K562 (cell line): ENCODE data around the gene PRKAR2B. TPM values are rescaled to one million over a fixed set of nuclear protein-coding genes. Genes with fewer than 3 reads are reported as not detected.

Experiments used
- ATAC-seq: fragments of 200-7000 bp; cut with Tn5 transposase; 3 replicates; pipeline ENCODE4 v1.9.1; 2020; ENCODE audit warnings: moderate library complexity
- BruUV-seq: library from RNA; stranded (reverse); fragments of 400-500 nt; replicated peaks from 2 replicates; lab custom pipeline; 2021; lab: Mats Ljungman, UMichigan
- CTCF ChIA-PET: fragments of 300-600 bp; formaldehyde crosslinking; extraction: SDS; loops from one replicate; lab custom pipeline; 2021; ENCODE audit warnings: low intra/inter-chr PET ratio; lab: Yijun Ruan, JAX
- POLR2A ChIA-PET: fragments of 300-600, 350-650 bp; sonication (Branson Sonifier 250); formaldehyde crosslinking; extraction: SDS; loops from one replicate; lab custom pipeline; 2021; ENCODE audit warnings: antibody characterized with exemption, inconsistent platforms; lab: Yijun Ruan, JAX
- DNase-seq, 4 experiments: peaks; one replicate each; pipeline versions ENCODE4 v3.0.0 to v3.0.0-alpha.2; 2011 to 2018; ENCODE audit warnings: low spot score in 3 of 4, mixed read lengths in 3 of 4; ENCODE audit errors: extremely low read depth in 1 of 4
- FAIRE-seq: peaks from 2 replicates; lab custom pipeline; 2011; peaks lifted over from hg19 to GRCh38; lab: Jason Lieb, UNC
- H2AFZ ChIP-seq: 2 replicates; pipeline ENCODE4 v1.6.0; 2011; ENCODE audit warnings: low read depth, low read length, control low read depth, inconsistent platforms
- H3K27ac ChIP-seq: fragments of 200-600 bp; 3 replicates; pipeline ENCODE4 v1.8.0; 2011; ENCODE audit warnings: low read depth, mild to moderate bottlenecking, control low read depth, inconsistent platforms, low read length, moderate library complexity, mixed read lengths; ENCODE audit errors: extremely low read depth
- H3K27me3 ChIP-seq, 2 experiments: fragments of 300-600 bp in 1 of 2; 2 replicates in 1 of 2; 3 replicates in 1 of 2; pipeline versions ENCODE4 v1.6.0 to v1.8.0; 2011; ENCODE audit warnings: inconsistent platforms in 2 of 2, low read length in 2 of 2, mild to moderate bottlenecking in 1 of 2, mixed read lengths in 1 of 2, moderate library complexity in 1 of 2; ENCODE audit not compliant: control insufficient read depth in 2 of 2, insufficient read depth in 2 of 2
- H3K36me3 ChIP-seq: fragments of 300-600 bp; 3 replicates; pipeline ENCODE4 v1.8.0; 2011; ENCODE audit warnings: mild to moderate bottlenecking, low read length, inconsistent platforms; ENCODE audit not compliant: control insufficient read depth, insufficient read depth
- H3K4me1 ChIP-seq, 2 experiments: fragments of 200-600 bp in 1 of 2; replicated peaks in 1 of 2; 2 replicates in 1 of 2; 3 replicates in 1 of 2; pipeline versions ENCODE4 v1.5.1 to v1.8.0; 2011; ENCODE audit warnings: inconsistent platforms in 2 of 2, low read length in 2 of 2, mild to moderate bottlenecking in 1 of 2, mixed read lengths in 1 of 2, moderate library complexity in 1 of 2; ENCODE audit not compliant: control insufficient read depth in 2 of 2, insufficient read depth in 2 of 2
- H3K4me2 ChIP-seq: 2 replicates; pipeline ENCODE4 v1.6.1; 2011; ENCODE audit warnings: low read length, control low read depth, inconsistent platforms, mixed read lengths; ENCODE audit not compliant: insufficient read depth
- H3K4me3 ChIP-seq: fragments of 200-600 bp; sonication (generic), shearing (Covaris generic); 2 replicates; pipeline ENCODE4 v1.5.1; 2016; ENCODE audit warnings: control low read depth, inconsistent platforms
- H3K79me2 ChIP-seq: fragments of 200-600 bp; 3 replicates; pipeline ENCODE4 v1.8.0; 2011; ENCODE audit warnings: low read length, inconsistent platforms; ENCODE audit not compliant: control insufficient read depth, insufficient read depth
- H3K9ac ChIP-seq, 2 experiments: 2 replicates each; pipeline versions ENCODE4 v1.6.0 to v1.6.1; 2011; ENCODE audit warnings: low read depth in 2 of 2, low read length in 2 of 2, control low read depth in 1 of 2, inconsistent platforms in 1 of 2, mild to moderate bottlenecking in 1 of 2, mixed read lengths in 1 of 2; ENCODE audit not compliant: insufficient read depth in 1 of 2
- H3K9me1 ChIP-seq: one replicate; pipeline ENCODE4 v1.6.0; 2011; ENCODE audit warnings: inconsistent platforms, mild to moderate bottlenecking, low read length, moderate library complexity; ENCODE audit not compliant: control insufficient read depth, insufficient read depth
- H3K9me3 ChIP-seq: replicated peaks from 2 replicates; pipeline ENCODE4 v1.5.1; 2011; ENCODE audit warnings: low read depth, low read length, inconsistent platforms; ENCODE audit not compliant: control insufficient read depth, insufficient read depth
- H4K20me1 ChIP-seq: replicated peaks from 2 replicates; pipeline ENCODE4 v1.6.1; 2011; ENCODE audit warnings: low read length, inconsistent platforms, mixed read lengths; ENCODE audit not compliant: control insufficient read depth, insufficient read depth
- C11orf30 ChIP-seq: fragments of 450-650 bp; IDR thresholded peaks from 2 replicates; pipeline ENCODE4 v1.6.1; 2016; ENCODE audit warnings: low read depth, mild to moderate bottlenecking
- CBX8 ChIP-seq: fragments of 200-600 bp; sonication (generic); IDR thresholded peaks from 2 replicates; pipeline ENCODE4 v1.6.1; 2012; ENCODE audit warnings: borderline replicate concordance, mixed run types, low read depth, mild to moderate bottlenecking, moderate library complexity, mixed read lengths, low read length, control low read depth, inconsistent platforms; ENCODE audit not compliant: poor library complexity, severe bottlenecking; ENCODE audit errors: extremely low read depth
- CHD4 ChIP-seq: fragments of 200-600 bp; sonication (generic); IDR thresholded peaks from 3 replicates; pipeline ENCODE4 v1.6.1; 2012; ENCODE audit warnings: low read depth, mild to moderate bottlenecking, mixed read lengths, low read length, inconsistent platforms; ENCODE audit not compliant: insufficient read depth, insufficient replicate concordance, poor library complexity, severe bottlenecking
- HDAC1 ChIP-seq, 2 experiments: fragments of 450-650 bp; IDR thresholded peaks; 2 replicates each; pipeline ENCODE4 v1.6.1; 2016 to 2017; ENCODE audit warnings: inconsistent platforms in 1 of 2, mild to moderate bottlenecking in 1 of 2, moderate library complexity in 1 of 2
- KDM4B ChIP-seq, 2 experiments: fragments of 450-650 bp in 1 of 2; sonication (generic) in 1 of 2; IDR thresholded peaks; 2 replicates each; pipeline ENCODE4 v1.6.1; 2016 to 2017; ENCODE audit warnings: borderline replicate concordance in 2 of 2, antibody characterized with exemption in 1 of 2, low read depth in 1 of 2, mild to moderate bottlenecking in 1 of 2
- MAFG ChIP-seq: fragments of 450-650 bp; conservative IDR thresholded peaks from 2 replicates; pipeline ENCODE4 v1.6.1; 2016; ENCODE audit warnings: missing genetic modification characterization, missing compliant biosample characterization
- RBM39 ChIP-seq: fragments of 200-400 bp; formaldehyde crosslinking; optimal IDR thresholded peaks from 2 replicates; pipeline ENCODE3; 2018; ENCODE audit warnings: low read depth, low read length
- SAFB2 ChIP-seq: fragments of 200-400 bp; formaldehyde crosslinking; IDR thresholded peaks from 2 replicates; pipeline ENCODE4 v1.6.1; 2018; ENCODE audit warnings: borderline replicate concordance, low read length, low read depth, moderate library complexity; ENCODE audit not compliant: severe bottlenecking
- ZBTB1 ChIP-seq: sonication (generic); formaldehyde crosslinking; IDR thresholded peaks from 2 replicates; pipeline ENCODE4 v1.8.1; 2023; ENCODE audit warnings: missing genetic modification reagents, low read depth, mild to moderate bottlenecking, borderline replicate concordance
- ZNF311 ChIP-seq: fragments of 250-450 bp; sonication (Bioruptor Pico); IDR thresholded peaks from 2 replicates; pipeline ENCODE4 v1.4.0; 2020; ENCODE audit warnings: mild to moderate bottlenecking, moderate library complexity
- ZNF316 ChIP-seq: fragments of 450-650 bp; IDR thresholded peaks from 2 replicates; pipeline ENCODE4 v1.6.1; 2016
- ZNF644 ChIP-seq: fragments of 200-800 bp; sonication (Bioruptor generic); IDR thresholded peaks from 2 replicates; pipeline ENCODE4 v1.6.1; 2016; ENCODE audit warnings: low read depth, missing genetic modification characterization, missing compliant biosample characterization
- ZNF717 ChIP-seq: fragments of 250-450 bp; sonication (Bioruptor Pico); IDR thresholded peaks from 2 replicates; pipeline ENCODE4 v1.5.0; 2021
- WGBS: fragments of 100-300 bp; shearing (Covaris generic); methylation state at CpG from one replicate; pipeline ENCODE4 v1.1.6; 2016; ENCODE audit warnings: low coverage, mixed read lengths; ENCODE audit not compliant: insufficient coverage; ENCODE audit errors: missing lambda C conversion rate; 5-methylcytosine and 5-hydroxymethylcytosine counted together
- in situ Hi-C: fragments of 300-500 bp; cut with MboI; formaldehyde crosslinking; loops from 4 replicates; pipeline ENCODE4 v1.15.0; 2018; ENCODE audit warnings: inconsistent platforms, mixed read lengths
- intact Hi-C: fragments of 100-400 bp; cut with micrococcal nuclease; formaldehyde crosslinking; loops from 2 replicates; pipeline ENCODE4 v1.14.2; 2022
- polyA plus RNA-seq, 8 experiments: library from polyadenylated mRNA; depleted of rRNA in 4 of 8; stranded (reverse) in 5 of 8; unstranded in 3 of 8; fragments of >200 nt; fragmentation: Nextera tagmentation in 2 of 8; fragmentation: Illumina TruSeq in 1 of 8; extraction: Ambion mirVana in 2 of 8; extraction: Trizol in 1 of 8; gene quantifications; 2 replicates each; pipeline versions ENCODE4 v1.2.1 to v1.2.3, GENCODE V29; 2011 to 2014; ENCODE audit warnings: inconsistent platforms in 1 of 8, missing spikeins in 1 of 8
- total RNA-seq, 7 experiments: library from RNA; depleted of rRNA in 6 of 7; stranded (reverse); fragments of >200 nt in 6 of 7; fragmentation: Illumina TruSeq in 2 of 7; extraction: Trizol in 2 of 7; gene quantifications; 2 replicates each; pipeline versions ENCODE4 v1.2.1 to v1.2.3, GENCODE V29; 2011 to 2021; ENCODE audit warnings: low replicate concordance in 1 of 7
- TF ChIP-seq, protein P1 (sequence below): fragments of 250-450 bp; sonication (Bioruptor Pico); IDR thresholded peaks from 2 replicates; pipeline ENCODE4 v1.9.0; 2021; ENCODE audit warnings: mild to moderate bottlenecking, inconsistent platforms
- TF ChIP-seq, protein P2 (sequence below): fragments of 450-650 bp; IDR thresholded peaks from 2 replicates; pipeline ENCODE4 v1.6.1; 2016
- TF ChIP-seq, protein P3 (sequence below): IDR thresholded peaks from 2 replicates; pipeline ENCODE4 v1.6.1; 2011; ENCODE audit warnings: borderline replicate concordance, low read depth, mild to moderate bottlenecking, moderate library complexity, low read length; ENCODE audit not compliant: insufficient read depth, poor library complexity, severe bottlenecking

PRKAR2B gene
- total and polyA plus RNA-seq, 9 of the 15 experiments (the other 6 are each of a cell fraction or from before 2014, with no cell fraction given): 59.0 to 173 (median 129) TPM

DNA sequence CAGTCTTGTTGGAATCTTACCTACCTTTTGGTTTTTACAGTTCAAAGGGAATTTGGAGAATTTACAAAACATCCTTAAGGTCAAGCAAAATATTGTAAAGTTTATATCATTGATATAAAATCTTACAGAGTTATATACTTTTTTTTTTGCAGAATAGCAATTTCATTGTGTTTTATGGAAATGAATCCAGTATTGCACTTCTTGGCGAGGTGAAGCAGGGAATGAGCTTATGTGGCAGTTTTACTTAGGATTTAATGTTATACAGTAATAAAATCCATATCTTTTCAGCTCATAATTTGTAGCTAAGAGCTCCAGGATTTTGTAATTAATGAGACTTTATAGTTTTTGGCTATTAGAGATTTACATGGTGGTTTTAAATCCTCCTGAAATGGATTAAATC is 5.0 kb downstream of the PRKAR2B start:
- intact Hi-C loops: loop anchor here (5.0 to 10.0 kb wide), 4 partner anchors 68 to 257 kb away; partner anchors contain the start of gene PIK3CG
- H3K27me3 ChIP-seq: no peaks in the 10 kb centered on the region
- no peaks in the 10 kb centered on the region for H3K9me1 ChIP-seq
- TF ChIP-seq, protein P1, sequence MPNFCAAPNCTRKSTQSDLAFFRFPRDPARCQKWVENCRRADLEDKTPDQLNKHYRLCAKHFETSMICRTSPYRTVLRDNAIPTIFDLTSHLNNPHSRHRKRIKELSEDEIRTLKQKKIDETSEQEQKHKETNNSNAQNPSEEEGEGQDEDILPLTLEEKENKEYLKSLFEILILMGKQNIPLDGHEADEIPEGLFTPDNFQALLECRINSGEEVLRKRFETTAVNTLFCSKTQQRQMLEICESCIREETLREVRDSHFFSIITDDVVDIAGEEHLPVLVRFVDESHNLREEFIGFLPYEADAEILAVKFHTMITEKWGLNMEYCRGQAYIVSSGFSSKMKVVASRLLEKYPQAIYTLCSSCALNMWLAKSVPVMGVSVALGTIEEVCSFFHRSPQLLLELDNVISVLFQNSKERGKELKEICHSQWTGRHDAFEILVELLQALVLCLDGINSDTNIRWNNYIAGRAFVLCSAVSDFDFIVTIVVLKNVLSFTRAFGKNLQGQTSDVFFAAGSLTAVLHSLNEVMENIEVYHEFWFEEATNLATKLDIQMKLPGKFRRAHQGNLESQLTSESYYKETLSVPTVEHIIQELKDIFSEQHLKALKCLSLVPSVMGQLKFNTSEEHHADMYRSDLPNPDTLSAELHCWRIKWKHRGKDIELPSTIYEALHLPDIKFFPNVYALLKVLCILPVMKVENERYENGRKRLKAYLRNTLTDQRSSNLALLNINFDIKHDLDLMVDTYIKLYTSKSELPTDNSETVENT: no peak
- TF ChIP-seq ZNF644 (tag) (no peak), C11orf30 (peak; percentile 63; the same call in 1 of the 2 replicates), MAFG (0 out of 2 replicates have a peak, but pooled peaks have one; percentile 19), SAFB2 (no peak), ZNF316 (peak; percentile 55; the same call in 1 of the 2 replicates), ZNF311 (CRISPR knock-in tag) (no peak), RBM39 (no peak), CBX8 (no peak), CHD4 (no peak), HDAC1 (IDR thresholded peaks at IDR 0.05) (no peak), KDM4B (IDR thresholded peaks at IDR 0.05; ENCODE audit: borderline replicate concordance in 2 of 2, low read depth in 1 of 2) (no peak), ZNF717 (CRISPR knock-in tag) (no peak), ZBTB1 (CRISPR knock-in tag) (no peak)
- TF ChIP-seq, protein P2, sequence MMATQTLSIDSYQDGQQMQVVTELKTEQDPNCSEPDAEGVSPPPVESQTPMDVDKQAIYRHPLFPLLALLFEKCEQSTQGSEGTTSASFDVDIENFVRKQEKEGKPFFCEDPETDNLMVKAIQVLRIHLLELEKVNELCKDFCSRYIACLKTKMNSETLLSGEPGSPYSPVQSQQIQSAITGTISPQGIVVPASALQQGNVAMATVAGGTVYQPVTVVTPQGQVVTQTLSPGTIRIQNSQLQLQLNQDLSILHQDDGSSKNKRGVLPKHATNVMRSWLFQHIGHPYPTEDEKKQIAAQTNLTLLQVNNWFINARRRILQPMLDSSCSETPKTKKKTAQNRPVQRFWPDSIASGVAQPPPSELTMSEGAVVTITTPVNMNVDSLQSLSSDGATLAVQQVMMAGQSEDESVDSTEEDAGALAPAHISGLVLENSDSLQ: no peak
- TF ChIP-seq, protein P3, sequence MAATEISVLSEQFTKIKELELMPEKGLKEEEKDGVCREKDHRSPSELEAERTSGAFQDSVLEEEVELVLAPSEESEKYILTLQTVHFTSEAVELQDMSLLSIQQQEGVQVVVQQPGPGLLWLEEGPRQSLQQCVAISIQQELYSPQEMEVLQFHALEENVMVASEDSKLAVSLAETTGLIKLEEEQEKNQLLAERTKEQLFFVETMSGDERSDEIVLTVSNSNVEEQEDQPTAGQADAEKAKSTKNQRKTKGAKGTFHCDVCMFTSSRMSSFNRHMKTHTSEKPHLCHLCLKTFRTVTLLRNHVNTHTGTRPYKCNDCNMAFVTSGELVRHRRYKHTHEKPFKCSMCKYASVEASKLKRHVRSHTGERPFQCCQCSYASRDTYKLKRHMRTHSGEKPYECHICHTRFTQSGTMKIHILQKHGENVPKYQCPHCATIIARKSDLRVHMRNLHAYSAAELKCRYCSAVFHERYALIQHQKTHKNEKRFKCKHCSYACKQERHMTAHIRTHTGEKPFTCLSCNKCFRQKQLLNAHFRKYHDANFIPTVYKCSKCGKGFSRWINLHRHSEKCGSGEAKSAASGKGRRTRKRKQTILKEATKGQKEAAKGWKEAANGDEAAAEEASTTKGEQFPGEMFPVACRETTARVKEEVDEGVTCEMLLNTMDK: no peak
- H3K9ac ChIP-seq: no peak overlapping the region
- H3K9me3 ChIP-seq: no peaks in the 10 kb centered on the region
- peaks cover 44% of the 10 kb centered on the region for H3K36me3 ChIP-seq
- FAIRE-seq (no peak), DNase-seq (no peak), ATAC-seq (no peak)
- H2AFZ ChIP-seq: no peak overlapping the region
- H3K4me3 ChIP-seq: no peak overlapping the region
- H3K4me1 ChIP-seq: peaks cover 4 to 41% of the 10 kb centered on the region in 2 experiments
- no peaks in the 10 kb centered on the region; the same call in 1 of the 2 replicates for H4K20me1 ChIP-seq
- BruUV-seq: no TSS peak
- H3K79me2 ChIP-seq: peaks cover 99% of the 10 kb centered on the region
- H3K4me2 ChIP-seq: no peak overlapping the region
- CTCF ChIA-PET: no interaction called here
- in situ Hi-C loops: loop anchor here (5.0 kb wide), 2 partner anchors 97 to 98 kb away; no protein-coding TSS in a partner anchor
- POLR2A ChIA-PET: interaction anchor here (0.6 to 2.5 kb wide), 6 partner anchors 10 to 395 kb away, joined by 3 to 12 read pairs (median 4); no protein-coding TSS in a partner anchor
- H3K27ac ChIP-seq: 0 out of 3 replicates have a peak overlapping the region, but pooled peaks have one; percentile 1
- 57% methylated on average over 1 of the region's 1 CpG for WGBS
